H1 (cell line): ENCODE results near the gene NLRP7. TPM values are rescaled to one million over a fixed set of nuclear protein-coding genes. Genes with fewer than 3 reads are reported as not detected.

Experiments used
- GTF2F1 ChIP-seq: IDR thresholded peaks from 2 replicates; pipeline ENCODE4 v1.6.1; 2012; ENCODE audit warnings: low read depth, low read length, improper control_type of control experiment, borderline replicate concordance
- PHF8 ChIP-seq: fragments of 200-600 bp; sonication (generic); conservative IDR thresholded peaks from 2 replicates; pipeline ENCODE4 v1.7.1; 2012; ENCODE audit warnings: low read depth, mild to moderate bottlenecking, inconsistent platforms, low read length, moderate library complexity
- POLR2AphosphoS5 ChIP-seq: IDR thresholded peaks from 2 replicates; pipeline ENCODE4 v1.6.1; 2011; ENCODE audit warnings: low read depth, low read length
- SRF ChIP-seq: IDR thresholded peaks from 2 replicates; pipeline ENCODE4 v1.6.1; 2011; ENCODE audit warnings: mild to moderate bottlenecking, low read depth, low read length, moderate library complexity
- SUZ12 ChIP-seq: fragments of 200-600 bp; sonication (generic); IDR thresholded peaks from 2 replicates; pipeline ENCODE4 v1.6.1; 2012; ENCODE audit warnings: mild to moderate bottlenecking, inconsistent platforms, low read length, moderate library complexity, mixed read lengths
- TAF1 ChIP-seq: IDR thresholded peaks from 2 replicates; pipeline ENCODE4 v1.6.1; 2011; ENCODE audit warnings: mild to moderate bottlenecking, low read depth, low read length
- polyA plus RNA-seq, 7 experiments: library from polyadenylated mRNA; depleted of rRNA in 3 of 7; stranded (reverse) in 5 of 7; unstranded in 2 of 7; fragments of >200 nt in 5 of 7; fragments of 200-250 nt in 2 of 7; gene quantifications; 1 replicate in 5 of 7; 2 replicates in 1 of 7; 4 replicates in 1 of 7; pipeline versions ENCODE4 v1.2.1 to v1.2.3, GENCODE V29; 2011 to 2013; ENCODE audit warnings: missing spikeins in 2 of 7, mixed read lengths in 2 of 7
- total RNA-seq: library from RNA; stranded (reverse); fragmentation: NEBNext Ultra II Directional; extraction: Animal tissue kit (Norgen Biotek cat#: 25700); gene quantifications from 2 replicates; pipeline ENCODE4 v1.2.1, GENCODE V29; 2021
- TF ChIP-seq, protein P1 (sequence below): fragments of 300-600 bp; sonication (generic); IDR thresholded peaks from 2 replicates; pipeline ENCODE4 v1.7.1; 2012; ENCODE audit warnings: low read length, moderate library complexity, mild to moderate bottlenecking, inconsistent platforms; ENCODE audit not compliant: insufficient replicate concordance

NLRP7 gene
- total and polyA plus RNA-seq, 2 of the 8 experiments (the other 6 are each of a cell fraction or from before 2014, with no cell fraction given), result 0.91 to 1.2 TPM

GRCh38 chr19:54888239-54888638 is 59.1 kb downstream of the NLRP7 start (continued):
- TF ChIP-seq, protein P1, sequence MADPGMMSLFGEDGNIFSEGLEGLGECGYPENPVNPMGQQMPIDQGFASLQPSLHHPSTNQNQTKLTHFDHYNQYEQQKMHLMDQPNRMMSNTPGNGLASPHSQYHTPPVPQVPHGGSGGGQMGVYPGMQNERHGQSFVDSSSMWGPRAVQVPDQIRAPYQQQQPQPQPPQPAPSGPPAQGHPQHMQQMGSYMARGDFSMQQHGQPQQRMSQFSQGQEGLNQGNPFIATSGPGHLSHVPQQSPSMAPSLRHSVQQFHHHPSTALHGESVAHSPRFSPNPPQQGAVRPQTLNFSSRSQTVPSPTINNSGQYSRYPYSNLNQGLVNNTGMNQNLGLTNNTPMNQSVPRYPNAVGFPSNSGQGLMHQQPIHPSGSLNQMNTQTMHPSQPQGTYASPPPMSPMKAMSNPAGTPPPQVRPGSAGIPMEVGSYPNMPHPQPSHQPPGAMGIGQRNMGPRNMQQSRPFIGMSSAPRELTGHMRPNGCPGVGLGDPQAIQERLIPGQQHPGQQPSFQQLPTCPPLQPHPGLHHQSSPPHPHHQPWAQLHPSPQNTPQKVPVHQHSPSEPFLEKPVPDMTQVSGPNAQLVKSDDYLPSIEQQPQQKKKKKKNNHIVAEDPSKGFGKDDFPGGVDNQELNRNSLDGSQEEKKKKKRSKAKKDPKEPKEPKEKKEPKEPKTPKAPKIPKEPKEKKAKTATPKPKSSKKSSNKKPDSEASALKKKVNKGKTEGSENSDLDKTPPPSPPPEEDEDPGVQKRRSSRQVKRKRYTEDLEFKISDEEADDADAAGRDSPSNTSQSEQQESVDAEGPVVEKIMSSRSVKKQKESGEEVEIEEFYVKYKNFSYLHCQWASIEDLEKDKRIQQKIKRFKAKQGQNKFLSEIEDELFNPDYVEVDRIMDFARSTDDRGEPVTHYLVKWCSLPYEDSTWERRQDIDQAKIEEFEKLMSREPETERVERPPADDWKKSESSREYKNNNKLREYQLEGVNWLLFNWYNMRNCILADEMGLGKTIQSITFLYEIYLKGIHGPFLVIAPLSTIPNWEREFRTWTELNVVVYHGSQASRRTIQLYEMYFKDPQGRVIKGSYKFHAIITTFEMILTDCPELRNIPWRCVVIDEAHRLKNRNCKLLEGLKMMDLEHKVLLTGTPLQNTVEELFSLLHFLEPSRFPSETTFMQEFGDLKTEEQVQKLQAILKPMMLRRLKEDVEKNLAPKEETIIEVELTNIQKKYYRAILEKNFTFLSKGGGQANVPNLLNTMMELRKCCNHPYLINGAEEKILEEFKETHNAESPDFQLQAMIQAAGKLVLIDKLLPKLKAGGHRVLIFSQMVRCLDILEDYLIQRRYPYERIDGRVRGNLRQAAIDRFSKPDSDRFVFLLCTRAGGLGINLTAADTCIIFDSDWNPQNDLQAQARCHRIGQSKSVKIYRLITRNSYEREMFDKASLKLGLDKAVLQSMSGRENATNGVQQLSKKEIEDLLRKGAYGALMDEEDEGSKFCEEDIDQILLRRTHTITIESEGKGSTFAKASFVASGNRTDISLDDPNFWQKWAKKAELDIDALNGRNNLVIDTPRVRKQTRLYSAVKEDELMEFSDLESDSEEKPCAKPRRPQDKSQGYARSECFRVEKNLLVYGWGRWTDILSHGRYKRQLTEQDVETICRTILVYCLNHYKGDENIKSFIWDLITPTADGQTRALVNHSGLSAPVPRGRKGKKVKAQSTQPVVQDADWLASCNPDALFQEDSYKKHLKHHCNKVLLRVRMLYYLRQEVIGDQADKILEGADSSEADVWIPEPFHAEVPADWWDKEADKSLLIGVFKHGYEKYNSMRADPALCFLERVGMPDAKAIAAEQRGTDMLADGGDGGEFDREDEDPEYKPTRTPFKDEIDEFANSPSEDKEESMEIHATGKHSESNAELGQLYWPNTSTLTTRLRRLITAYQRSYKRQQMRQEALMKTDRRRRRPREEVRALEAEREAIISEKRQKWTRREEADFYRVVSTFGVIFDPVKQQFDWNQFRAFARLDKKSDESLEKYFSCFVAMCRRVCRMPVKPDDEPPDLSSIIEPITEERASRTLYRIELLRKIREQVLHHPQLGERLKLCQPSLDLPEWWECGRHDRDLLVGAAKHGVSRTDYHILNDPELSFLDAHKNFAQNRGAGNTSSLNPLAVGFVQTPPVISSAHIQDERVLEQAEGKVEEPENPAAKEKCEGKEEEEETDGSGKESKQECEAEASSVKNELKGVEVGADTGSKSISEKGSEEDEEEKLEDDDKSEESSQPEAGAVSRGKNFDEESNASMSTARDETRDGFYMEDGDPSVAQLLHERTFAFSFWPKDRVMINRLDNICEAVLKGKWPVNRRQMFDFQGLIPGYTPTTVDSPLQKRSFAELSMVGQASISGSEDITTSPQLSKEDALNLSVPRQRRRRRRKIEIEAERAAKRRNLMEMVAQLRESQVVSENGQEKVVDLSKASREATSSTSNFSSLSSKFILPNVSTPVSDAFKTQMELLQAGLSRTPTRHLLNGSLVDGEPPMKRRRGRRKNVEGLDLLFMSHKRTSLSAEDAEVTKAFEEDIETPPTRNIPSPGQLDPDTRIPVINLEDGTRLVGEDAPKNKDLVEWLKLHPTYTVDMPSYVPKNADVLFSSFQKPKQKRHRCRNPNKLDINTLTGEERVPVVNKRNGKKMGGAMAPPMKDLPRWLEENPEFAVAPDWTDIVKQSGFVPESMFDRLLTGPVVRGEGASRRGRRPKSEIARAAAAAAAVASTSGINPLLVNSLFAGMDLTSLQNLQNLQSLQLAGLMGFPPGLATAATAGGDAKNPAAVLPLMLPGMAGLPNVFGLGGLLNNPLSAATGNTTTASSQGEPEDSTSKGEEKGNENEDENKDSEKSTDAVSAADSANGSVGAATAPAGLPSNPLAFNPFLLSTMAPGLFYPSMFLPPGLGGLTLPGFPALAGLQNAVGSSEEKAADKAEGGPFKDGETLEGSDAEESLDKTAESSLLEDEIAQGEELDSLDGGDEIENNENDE, result no peak
- no peak for TF ChIP-seq GTF2F1
- no peak for TF ChIP-seq SRF
- no peak for TF ChIP-seq PHF8
- TF ChIP-seq SUZ12, result no peak
- no peak for TF ChIP-seq POLR2AphosphoS5
- TF ChIP-seq TAF1, result no peak
